Right atrium auricular region (tissue), 2 donors: ENCODE measurements around the gene FAM237B. TPM values are rescaled to one million over a fixed set of nuclear protein-coding genes. Genes with fewer than 3 reads are reported as not detected.
"Not testable (repeated sequence)": the region's sequence is repeated elsewhere in the genome, so short reads cannot be mapped to it uniquely, and the experiment has no call there.

Experiments
- DNase-seq: peaks from one replicate; pipeline ENCODE4 v3.0.0-alpha.2; 2019; ENCODE audit warnings: low spot score
- H3K27ac ChIP-seq, 2 donors: fragments of 200-600 bp; sonication (generic); 1 replicate in 1 of 2; 2 replicates in 1 of 2; pipeline ENCODE4 v1.5.1; 2016 to 2019
- H3K27me3 ChIP-seq, 2 donors: fragments of 200-600 bp; sonication (generic); one replicate each; pipeline versions ENCODE4 v1.5.1 to v1.6.0; 2017 to 2019
- H3K36me3 ChIP-seq: fragments of 200-600 bp; sonication (generic); one replicate; pipeline ENCODE4 v1.5.1; 2016
- H3K4me1 ChIP-seq, 2 donors: fragments of 200-600 bp; sonication (generic); one replicate each; pipeline versions ENCODE4 v1.5.1 to v1.6.0; 2017 to 2019
- H3K4me3 ChIP-seq, 2 donors: fragments of 200-600 bp; sonication (generic); 1 replicate in 1 of 2; 2 replicates in 1 of 2; pipeline ENCODE4 v1.5.1; 2017 to 2019; ENCODE audit warnings: mild to moderate bottlenecking in 1 of 2, moderate library complexity in 1 of 2
- H3K9me3 ChIP-seq, 2 donors: fragments of 200-600 bp; sonication (generic); one replicate each; pipeline ENCODE4 v1.5.1; 2019
- CTCF ChIP-seq, 2 donors: fragments of 200-600 bp; sonication (generic); IDR thresholded peaks; one replicate each; pipeline ENCODE4 v1.5.1; 2019; ENCODE audit warnings: antibody characterized with exemption in 2 of 2
- total RNA-seq, 2 donors: library from RNA; depleted of rRNA; stranded (reverse); fragments of >200 nt; gene quantifications; one replicate each; pipeline ENCODE4 v1.1.0, GENCODE V29; 2016

The FAM237B gene
- total RNA-seq, result not detected

GRCh38 chr7:90320801-90321494 lies at the start of gene FAM237B:
FAM237B (minus strand) TSS chr7:90321304; CDS start chr7:90319748, 1,556 bp downstream.
- no peaks in the 10 kb centered on the region for H3K9me3 ChIP-seq
- H3K27ac ChIP-seq, result no peak within 1 kb of the TSS
- DNase-seq, result no peak
- peaks cover 0 to 9% of the 10 kb centered on the region in 2 donors for H3K4me1 ChIP-seq
- TF ChIP-seq CTCF (IDR thresholded peaks at IDR 0.05), result no peak
- H3K27me3 ChIP-seq, result peaks cover 0 to 2% of the 10 kb centered on the region in 2 donors
- H3K4me3 ChIP-seq, result peak within 1 kb of the TSS in 1 of 2 donors; percentile 37
- H3K36me3 ChIP-seq, result no peaks in the 10 kb centered on the region

- no peak overlapping the region for H3K27ac ChIP-seq
- TF ChIP-seq CTCF (IDR thresholded peaks at IDR 0.05), result no peak
- DNase-seq, result no peak
Observed at GRCh38 chr7:90351987-90352386, 30.9 kb upstream of the FAM237B start.

DNA sequence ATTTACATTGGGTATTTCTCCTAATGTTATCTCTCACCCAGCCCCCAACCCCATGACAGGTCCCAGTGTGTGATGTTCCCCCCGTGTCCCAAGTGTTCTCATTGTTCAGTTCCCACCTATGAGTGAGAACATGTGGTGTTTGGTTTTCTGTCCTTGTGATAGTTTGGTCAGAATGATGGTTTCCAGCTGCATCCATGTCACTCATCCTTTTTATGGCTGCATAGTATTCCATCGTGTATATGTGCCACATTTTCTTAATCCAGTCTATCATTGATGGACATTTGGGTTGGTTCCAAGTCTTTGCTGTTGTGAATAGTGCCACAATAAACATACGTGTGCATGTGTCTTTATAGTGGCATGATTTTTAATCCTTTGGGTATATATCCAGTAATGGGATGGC lies 28.9 kb upstream of the FAM237B start:
- not testable (repeated sequence) for DNase-seq, H3K9me3 ChIP-seq, H3K4me3 ChIP-seq, H3K27ac ChIP-seq, H3K27me3 ChIP-seq, H3K36me3 ChIP-seq
- H3K4me1 ChIP-seq, result peaks cover 0 to 19% of the 10 kb centered on the region in 2 donors

More at GRCh38 chr7:90351987-90352386, 30.9 kb upstream of the FAM237B start:
- Histone ChIP-seq H3K4me1 (peaks cover 0 to 10% of the 10 kb centered on the region in 2 donors), H3K27me3 (no peaks in the 10 kb centered on the region), H3K9me3 (no peaks in the 10 kb centered on the region), H3K36me3 (peaks cover 13% of the 10 kb centered on the region), H3K4me3 (no peak overlapping the region)

GRCh38 chr7:90349305-90349704 lies 28.2 kb upstream of the FAM237B start:
- H3K36me3 ChIP-seq, result no peaks in the 10 kb centered on the region
- TF ChIP-seq CTCF (IDR thresholded peaks at IDR 0.05), result no peak
- no peaks in the 10 kb centered on the region for H3K27me3 ChIP-seq
- peaks cover 0 to 19% of the 10 kb centered on the region in 2 donors for H3K4me1 ChIP-seq
- no peak for DNase-seq
- no peaks in the 10 kb centered on the region for H3K9me3 ChIP-seq
- H3K4me3 ChIP-seq, result no peak overlapping the region
- no peak overlapping the region for H3K27ac ChIP-seq

DNA sequence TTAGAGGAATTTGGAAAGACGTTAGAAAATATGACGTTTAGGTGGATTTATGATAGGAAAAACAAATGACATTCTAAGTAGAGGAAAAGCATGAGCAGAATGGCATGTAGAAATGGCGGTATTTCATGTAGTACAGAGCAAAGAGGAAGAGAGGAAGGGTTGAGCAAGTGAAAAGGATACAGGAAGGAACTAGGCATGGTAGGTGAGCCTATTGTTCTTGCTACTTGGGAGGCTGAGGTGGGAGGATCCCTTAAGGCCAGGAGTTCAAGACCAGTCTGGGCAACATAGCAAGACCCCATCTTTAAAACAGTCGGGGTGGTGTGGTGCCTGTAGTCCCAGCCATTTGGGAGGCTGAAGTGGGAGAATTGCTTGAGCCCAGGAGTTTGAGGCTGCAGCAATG lies 26.7 kb upstream of the FAM237B start:
- H3K4me1 ChIP-seq, result peaks cover 0 to 19% of the 10 kb centered on the region in 2 donors
- no peaks in the 10 kb centered on the region for H3K9me3 ChIP-seq
- no peak overlapping the region for H3K4me3 ChIP-seq
- no peaks in the 10 kb centered on the region for H3K27me3 ChIP-seq
- H3K27ac ChIP-seq, result no peak overlapping the region
- no peak for TF ChIP-seq CTCF (IDR thresholded peaks at IDR 0.05)
- DNase-seq, result no peak
- no peaks in the 10 kb centered on the region for H3K36me3 ChIP-seq

- H3K9me3 ChIP-seq, result no peaks in the 10 kb centered on the region
- H3K27me3 ChIP-seq, result no peaks in the 10 kb centered on the region
- DNase-seq, result peak; percentile 91
- no peaks in the 10 kb centered on the region for H3K36me3 ChIP-seq
- H3K27ac ChIP-seq, result peak within 1 kb of the TSS; percentile 79 to 84
- H3K4me1 ChIP-seq, result peaks cover 0 to 19% of the 10 kb centered on the region in 2 donors
- peak within 1 kb of the TSS; percentile 57 to 67 for H3K4me3 ChIP-seq
- peak; percentile 44 to 84 for TF ChIP-seq CTCF (IDR thresholded peaks at IDR 0.05)
Observed at GRCh38 chr7:90346336-90347125, 25.4 kb upstream of the FAM237B start, which contains the start of gene GTPBP10. GTPBP10 (plus strand) TSS chr7:90346716; CDS start chr7:90346742, 26 bp downstream.
